Activated T-helper 17 cell treated with anti-CD3 and anti-CD28 coated beads, Interleukin-2, amount 50 U/mL, for 72 hours (primary cell): ENCODE data around the gene DDN. TPM values are rescaled to one million over a fixed set of nuclear protein-coding genes. Genes with fewer than 3 reads are reported as not detected.

Experiments
- ATAC-seq: fragments of 150-1000 bp; cut with Tn5 transposase; replicated peaks from 2 replicates; pipeline ENCODE4 v1.10.0; 2021; ENCODE audit warnings: mild to moderate bottlenecking, moderate library complexity
- H3K27ac Mint-ChIP-seq: one replicate; pipeline ENCODE4 v1.8.0; 2022; ENCODE audit warnings: mixed read lengths
- H3K27me3 Mint-ChIP-seq: one replicate; pipeline ENCODE4 v1.8.0; 2022; ENCODE audit warnings: mixed read lengths
- H3K36me3 Mint-ChIP-seq: one replicate; pipeline ENCODE4 v1.8.0; 2022; ENCODE audit warnings: low read depth, mild to moderate bottlenecking, mixed read lengths
- H3K4me1 Mint-ChIP-seq: one replicate; pipeline ENCODE4 v1.8.0; 2022; ENCODE audit warnings: mixed read lengths
- H3K4me3 Mint-ChIP-seq: one replicate; pipeline ENCODE4 v1.8.0; 2022; ENCODE audit warnings: mild to moderate bottlenecking, mixed read lengths
- H3K9me3 Mint-ChIP-seq: one replicate; pipeline ENCODE4 v1.8.0; 2022; ENCODE audit warnings: mixed read lengths
- total RNA-seq, 2 donors: library from RNA; stranded (reverse); gene quantifications; one replicate each; pipeline ENCODE4 v1.2.3, GENCODE V29; 2022

DDN gene
- total RNA-seq, 2 donors from 2014 or later: 0.32 to 1.5 TPM

DNA sequence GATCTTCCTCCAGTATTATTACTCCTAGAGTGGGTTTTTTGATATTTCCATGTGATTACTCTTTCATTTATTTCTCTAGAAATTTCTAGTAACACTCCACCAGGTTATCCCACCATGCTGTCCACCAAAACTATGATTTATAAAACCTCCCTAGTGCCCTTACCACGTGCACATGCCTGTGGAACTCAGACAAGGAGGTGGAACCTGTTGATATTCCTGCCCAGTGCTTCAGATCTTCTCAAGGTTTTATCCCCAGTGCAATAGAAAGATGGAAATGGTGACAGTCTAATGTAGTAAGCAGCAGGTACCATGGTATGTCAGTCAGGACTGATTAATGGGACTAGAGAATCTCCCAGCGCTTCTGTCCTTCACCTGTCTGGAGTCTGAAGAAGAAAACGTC lies 38.3 kb downstream of the DDN start:
- Mint-ChIP-seq H3K27me3 (peaks cover 4% of the 10 kb centered on the region), H3K4me1 (peaks cover 20% of the 10 kb centered on the region), H3K36me3 (peaks cover 17% of the 10 kb centered on the region), H3K4me3 (no peak overlapping the region), H3K9me3 (no peaks in the 10 kb centered on the region), H3K27ac (no peak overlapping the region)
- ATAC-seq: no peak

DNA sequence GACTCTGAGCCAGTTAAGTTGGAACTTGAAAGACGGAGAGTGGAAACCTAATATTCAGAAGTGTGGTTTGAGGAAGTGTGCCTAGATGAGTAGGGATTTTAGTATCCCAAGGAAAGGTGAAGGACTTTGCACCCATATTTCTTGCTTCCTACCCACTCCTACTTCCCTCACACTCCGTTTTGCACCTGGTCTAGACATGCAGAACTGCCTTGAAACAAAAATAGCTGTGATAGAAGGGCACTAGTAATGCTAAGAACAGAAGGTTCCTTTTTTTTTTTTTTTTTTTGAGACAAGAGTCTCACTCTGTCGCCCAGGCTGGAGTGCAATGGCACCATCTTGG lies 41.2 kb downstream of the DDN start:
- Mint-ChIP-seq H3K9me3 (no peaks in the 10 kb centered on the region), H3K27me3 (peaks cover 4% of the 10 kb centered on the region), H3K27ac (no peak overlapping the region), H3K4me3 (peak overlapping the region; percentile 93), H3K36me3 (peaks cover 39% of the 10 kb centered on the region), H3K4me1 (peaks cover 34% of the 10 kb centered on the region)
- ATAC-seq: no peak

DNA sequence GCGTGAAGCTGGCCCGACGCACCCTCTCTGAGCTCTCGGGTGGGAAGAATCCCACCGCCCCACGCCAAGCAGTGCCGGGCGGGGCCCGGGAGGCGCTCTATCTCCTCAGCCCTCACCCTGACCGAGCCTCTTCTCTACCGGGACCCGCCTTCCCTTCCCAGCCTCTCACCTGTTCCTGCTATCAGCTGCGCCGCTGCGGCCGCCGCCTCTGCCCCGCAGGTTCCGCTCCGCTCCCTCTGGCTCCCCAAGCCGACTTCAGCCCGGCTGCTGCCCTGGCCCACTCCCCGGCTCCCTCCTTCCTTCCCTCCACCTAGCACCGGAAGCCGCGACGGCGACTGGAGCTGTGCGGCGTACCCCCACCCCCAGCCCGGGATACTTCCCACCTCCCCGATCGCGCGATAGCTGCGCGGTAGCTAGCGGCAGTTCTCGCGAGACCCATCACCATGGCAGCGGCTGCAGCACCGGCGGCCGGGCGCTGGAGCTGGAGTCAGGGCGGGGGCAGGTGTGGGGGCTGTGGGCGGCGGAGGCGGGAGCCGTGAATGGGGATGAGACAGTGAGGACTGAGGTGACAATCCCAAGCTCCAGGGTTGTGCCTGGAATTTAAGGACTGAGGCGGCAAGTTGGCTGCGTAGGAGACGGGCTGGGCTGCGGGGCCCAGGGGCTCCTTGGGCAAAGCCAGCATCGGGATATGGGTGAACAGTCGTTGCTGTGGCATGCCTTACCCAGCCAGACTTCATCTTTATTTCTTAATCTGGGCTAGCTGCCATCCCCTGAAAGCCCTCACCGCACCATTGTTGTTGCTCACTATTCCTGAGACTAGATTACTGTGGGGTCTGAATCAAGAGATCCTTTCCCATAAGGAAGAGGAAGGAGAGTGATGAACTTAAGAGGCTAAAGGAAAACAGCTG lies 41.8 kb downstream of the DDN start, which contains the start of gene ARF3:
ARF3 (minus strand) TSS at position 347 of the 908 bp plus-strand sequence. CDS start 16,392 bp downstream, outside the sequence.
- H3K36me3 Mint-ChIP-seq: peaks cover 45% of the 10 kb centered on the region
- ATAC-seq: peak; percentile 97
- peak within 1 kb of the TSS; percentile 94 for H3K27ac Mint-ChIP-seq
- H3K4me1 Mint-ChIP-seq: peaks cover 37% of the 10 kb centered on the region
- H3K4me3 Mint-ChIP-seq: peak within 1 kb of the TSS; percentile 93
- peaks cover 4% of the 10 kb centered on the region for H3K27me3 Mint-ChIP-seq
- H3K9me3 Mint-ChIP-seq: no peaks in the 10 kb centered on the region

DNA sequence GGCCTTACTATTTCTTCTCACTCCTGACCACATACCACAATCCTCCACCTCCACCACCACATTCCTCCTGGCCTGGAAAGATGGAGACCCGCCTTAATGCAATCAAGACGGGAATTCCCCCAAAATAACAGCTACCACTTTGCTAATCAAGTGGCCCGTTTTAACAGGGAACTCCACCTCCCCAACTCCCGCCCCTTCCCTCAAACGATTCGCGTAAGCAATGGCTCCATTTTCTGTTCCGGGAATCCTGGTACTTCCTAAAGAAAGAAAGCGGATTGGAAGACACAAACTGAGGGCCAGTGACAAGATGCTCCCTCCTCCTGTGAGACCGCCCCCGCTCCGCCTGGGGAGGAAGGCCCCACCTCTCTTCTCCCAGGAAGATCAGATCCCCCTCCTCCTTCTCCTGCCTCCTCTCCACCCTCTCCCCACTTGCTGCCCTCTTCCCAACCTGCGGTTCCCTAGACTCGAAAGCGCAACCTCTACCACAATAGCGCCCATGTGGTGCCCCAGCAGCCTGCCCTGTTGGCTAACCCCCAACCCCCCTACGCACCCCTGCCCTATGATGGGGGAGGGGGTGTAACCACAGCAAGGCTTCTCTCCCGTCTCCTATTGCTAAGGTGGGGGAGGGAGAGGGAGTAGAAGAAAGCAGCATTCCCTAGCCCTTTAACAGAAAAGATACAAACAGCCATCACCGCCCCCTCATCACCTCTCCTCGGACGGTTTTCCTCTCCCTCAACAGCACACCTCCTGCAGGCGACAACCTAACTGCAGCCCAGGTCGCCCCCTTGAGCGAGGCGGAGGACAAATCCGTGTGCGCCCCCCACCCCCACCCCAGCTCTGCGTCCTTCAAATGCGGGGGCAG lies 42.7 kb downstream of the DDN start:
- peaks cover 4% of the 10 kb centered on the region for H3K27me3 Mint-ChIP-seq

DNA sequence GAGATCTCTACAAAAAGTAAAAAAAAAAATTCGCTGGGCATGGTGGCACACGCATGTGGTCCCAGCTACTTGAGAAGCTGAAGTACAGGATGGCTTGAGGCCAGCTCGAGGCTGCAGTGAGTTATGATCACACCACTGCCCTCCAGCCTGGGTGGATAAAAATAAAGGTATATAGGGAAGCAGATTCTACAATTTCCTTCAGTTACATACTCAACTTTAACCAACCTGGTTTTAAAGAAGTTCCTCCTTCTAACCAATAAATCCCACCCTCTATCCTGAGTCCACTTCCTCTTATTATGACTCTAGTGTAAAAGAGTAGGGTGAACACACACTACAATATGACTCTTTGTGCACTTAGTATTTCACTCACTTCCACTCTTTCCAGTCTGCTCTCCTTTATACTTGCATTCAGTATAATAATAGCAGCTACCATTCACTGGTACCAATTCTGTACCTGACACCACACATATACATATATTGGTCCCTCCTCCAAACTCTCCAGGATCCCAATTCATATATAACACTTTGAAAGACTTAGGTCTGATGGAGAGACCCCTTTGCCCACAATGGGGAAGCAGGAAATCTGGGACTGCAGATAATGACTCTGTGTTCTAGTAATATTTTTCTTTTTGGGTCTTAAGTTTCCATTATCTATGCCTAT lies 44.2 kb downstream of the DDN start:
- no peaks in the 10 kb centered on the region for H3K9me3 Mint-ChIP-seq
- H3K27ac Mint-ChIP-seq: no peak overlapping the region
- no peaks in the 10 kb centered on the region for H3K27me3 Mint-ChIP-seq
- peaks cover 41% of the 10 kb centered on the region for H3K4me1 Mint-ChIP-seq
- ATAC-seq: no peak
- H3K4me3 Mint-ChIP-seq: peak overlapping the region; percentile 93
- peaks cover 60% of the 10 kb centered on the region for H3K36me3 Mint-ChIP-seq

More for the DNA sequence above, 42.7 kb downstream of the DDN start:
- peak overlapping the region; percentile 94 for H3K27ac Mint-ChIP-seq
- peaks cover 41% of the 10 kb centered on the region for H3K4me1 Mint-ChIP-seq
- ATAC-seq: peak; percentile 30
- peaks cover 52% of the 10 kb centered on the region for H3K36me3 Mint-ChIP-seq
- H3K4me3 Mint-ChIP-seq: peak overlapping the region; percentile 93
- no peaks in the 10 kb centered on the region for H3K9me3 Mint-ChIP-seq

DNA sequence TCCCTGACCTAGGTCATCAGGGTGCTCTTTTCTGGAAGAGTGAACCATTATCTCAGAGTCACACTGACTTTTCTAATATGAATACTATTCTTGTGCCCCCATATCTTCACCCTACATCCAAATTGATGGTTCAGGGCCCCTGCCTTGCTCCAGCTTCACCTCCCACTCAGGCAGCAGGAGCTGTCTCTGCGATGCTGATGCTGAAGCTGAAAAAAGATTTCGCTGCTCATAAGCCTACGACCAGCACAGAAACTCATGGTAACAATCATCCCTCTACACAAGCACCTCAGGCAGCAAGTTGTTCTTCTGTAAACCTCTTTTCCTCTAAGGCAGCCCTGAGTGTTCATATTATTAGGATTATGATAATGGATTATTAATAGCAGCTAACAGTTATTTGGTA lies 45.1 kb downstream of the DDN start:
- ATAC-seq: no peak
- Mint-ChIP-seq H3K9me3 (no peaks in the 10 kb centered on the region), H3K4me3 (no peak overlapping the region), H3K27ac (no peak overlapping the region), H3K27me3 (no peaks in the 10 kb centered on the region), H3K36me3 (peaks cover 61% of the 10 kb centered on the region), H3K4me1 (peaks cover 41% of the 10 kb centered on the region)

- H3K36me3 Mint-ChIP-seq: peaks cover 70% of the 10 kb centered on the region
- no peak for ATAC-seq
- no peaks in the 10 kb centered on the region for H3K9me3 Mint-ChIP-seq
- no peak overlapping the region for H3K4me3 Mint-ChIP-seq
- H3K27ac Mint-ChIP-seq: no peak overlapping the region
- H3K4me1 Mint-ChIP-seq: peaks cover 44% of the 10 kb centered on the region
- no peaks in the 10 kb centered on the region for H3K27me3 Mint-ChIP-seq
Observed at GRCh38 chr12:48952691-48953090, 46.5 kb downstream of the DDN start.

DNA sequence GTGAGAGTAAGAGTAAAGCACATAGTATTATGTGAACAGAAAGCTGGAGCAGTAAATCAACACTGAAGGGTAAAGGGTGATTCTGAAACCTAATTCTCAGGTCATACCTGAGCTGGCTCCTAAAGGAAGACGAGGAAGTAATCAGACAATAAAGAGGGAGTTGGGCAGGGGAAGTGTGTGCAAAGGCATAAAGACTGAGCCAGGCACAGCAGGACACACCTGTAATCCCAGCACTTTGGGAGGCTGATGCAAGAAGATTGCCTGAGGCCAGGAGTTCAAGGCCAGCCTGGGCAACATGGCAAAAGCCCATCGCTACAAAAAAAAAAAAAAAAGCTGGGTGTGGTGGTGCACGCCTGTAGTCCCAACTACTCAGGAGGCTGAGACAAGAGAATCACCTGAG lies 51.4 kb downstream of the DDN start:
- peaks cover 21% of the 10 kb centered on the region for H3K4me1 Mint-ChIP-seq
- no peaks in the 10 kb centered on the region for H3K9me3 Mint-ChIP-seq
- H3K27ac Mint-ChIP-seq: peak overlapping the region; percentile 40
- peaks cover 39% of the 10 kb centered on the region for H3K36me3 Mint-ChIP-seq
- no peak for ATAC-seq
- no peaks in the 10 kb centered on the region for H3K27me3 Mint-ChIP-seq
- H3K4me3 Mint-ChIP-seq: no peak overlapping the region

GRCh38 chr12:48946943-48947342 lies 52.2 kb downstream of the DDN start:
- H3K9me3 Mint-ChIP-seq: no peaks in the 10 kb centered on the region
- no peak for ATAC-seq
- H3K27me3 Mint-ChIP-seq: no peaks in the 10 kb centered on the region
- peak overlapping the region; percentile 61 for H3K27ac Mint-ChIP-seq
- H3K36me3 Mint-ChIP-seq: peaks cover 39% of the 10 kb centered on the region
- H3K4me1 Mint-ChIP-seq: peaks cover 20% of the 10 kb centered on the region
- H3K4me3 Mint-ChIP-seq: no peak overlapping the region

DNA sequence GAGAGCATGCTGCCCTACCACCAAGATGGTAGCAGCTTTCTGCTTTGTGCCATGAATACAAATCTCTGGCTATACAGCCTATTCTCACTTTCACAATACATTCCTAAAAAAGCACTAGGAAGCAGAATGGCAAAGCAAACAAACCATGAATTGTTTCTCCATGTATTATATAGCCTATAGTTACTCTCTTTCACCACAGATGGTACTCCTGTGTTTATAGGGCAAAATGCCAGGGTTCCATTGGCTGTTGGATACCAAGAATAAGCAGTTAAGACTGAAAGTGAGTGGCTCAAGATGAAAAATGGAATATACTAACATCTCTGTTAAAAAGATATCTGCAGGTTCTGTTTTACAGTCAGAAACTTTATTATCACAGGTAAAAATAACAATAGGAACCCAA lies 53.0 kb downstream of the DDN start:
- Mint-ChIP-seq H3K4me3 (no peak overlapping the region), H3K4me1 (peaks cover 20% of the 10 kb centered on the region), H3K9me3 (no peaks in the 10 kb centered on the region), H3K27ac (peak overlapping the region; percentile 61), H3K27me3 (no peaks in the 10 kb centered on the region), H3K36me3 (peaks cover 43% of the 10 kb centered on the region)
- no peak for ATAC-seq

Other genes with a start within 250 kb of the DDN start
- gene ADCY6, start 210.3 kb downstream of the DDN start, total RNA-seq: under 1 TPM in 1 of 2 donors, not detected in 1; 0.24 TPM
- gene CACNB3, start 180.9 kb downstream of the DDN start, total RNA-seq: 10 to 100 TPM in 1 of 2 donors, 1 to 10 TPM in 1; 5.9 to 17.7 TPM
- gene DDX23, start 147.2 kb downstream of the DDN start, total RNA-seq: 100 to 1,000 TPM in 1 of 2 donors, 10 to 100 TPM in 1; 81.4 to 122 TPM
- 1 to 10 TPM; 2.5 to 4.2 TPM for gene RND1, start 133.5 kb downstream of the DDN start, total RNA-seq
- gene FKBP11, start 73.9 kb downstream of the DDN start, total RNA-seq: 100 to 1,000 TPM in 1 of 2 donors, 10 to 100 TPM in 1; 55.0 to 100 TPM
- 100 to 1,000 TPM in 1 of 2 donors, 10 to 100 TPM in 1; 84.1 to 128 TPM for gene ARF3, start 41.9 kb downstream of the DDN start, total RNA-seq
- under 1 TPM; 0.22 to 0.29 TPM for gene WNT10B, start 27.6 kb downstream of the DDN start, total RNA-seq
- gene WNT1, start 21.1 kb downstream of the DDN start, total RNA-seq: not detected
- 10 to 100 TPM; 47.1 to 62.7 TPM for gene PRKAG1, start 19.4 kb upstream of the DDN start, total RNA-seq
- 10 to 100 TPM; 66.8 to 78.6 TPM for gene KMT2D, start 61.4 kb upstream of the DDN start, total RNA-seq
- gene RHEBL1, start 70.6 kb upstream of the DDN start, total RNA-seq: 10 to 100 TPM; 12.2 to 19.3 TPM
- under 1 TPM; 0.26 to 0.42 TPM for gene DHH, start 95.4 kb upstream of the DDN start, total RNA-seq
- 100 to 1,000 TPM in 1 of 2 donors, 10 to 100 TPM in 1; 56.8 to 105 TPM for gene LMBR1L, start 111.5 kb upstream of the DDN start, total RNA-seq
- 1,000 to 10,000 TPM; 1,357 to 2,653 TPM for gene TUBA1B, start 132.0 kb upstream of the DDN start, total RNA-seq
- gene TUBA1A, start 189.7 kb upstream of the DDN start, total RNA-seq: 10 to 100 TPM; 57.9 to 72.6 TPM